Lower leg skin (tissue), 4 donors: ENCODE measurements around the gene DGKA. TPM values are rescaled to one million over a fixed set of nuclear protein-coding genes. Genes with fewer than 3 reads are reported as not detected.

Experiments
- DNase-seq, 2 donors: peaks; one replicate each; pipeline ENCODE4 v3.0.0-alpha.2; 2019; ENCODE audit warnings: low spot score in 2 of 2
- H3K4me3 ChIP-seq: fragments of 200-600 bp; sonication (generic); 2 replicates; pipeline ENCODE4 v1.5.1; 2017; ENCODE audit warnings: mild to moderate bottlenecking, low read depth; ENCODE audit not compliant: poor library complexity, severe bottlenecking
- CTCF ChIP-seq, 3 donors: fragments of 450-650 bp; IDR thresholded peaks; one replicate each; pipeline ENCODE4 v1.5.1; 2016; ENCODE audit warnings: antibody characterized with exemption in 3 of 3, mild to moderate bottlenecking in 3 of 3, moderate library complexity in 2 of 3
- POLR2A ChIP-seq, 2 donors: fragments of 450-650 bp; IDR thresholded peaks; one replicate each; pipeline ENCODE4 v1.6.1; 2016 to 2017; ENCODE audit warnings: antibody characterized with exemption in 2 of 2, mild to moderate bottlenecking in 1 of 2, moderate library complexity in 1 of 2
- WGBS, 2 donors: methylation state at CpG; one replicate each; pipeline ENCODE4 v1.1.5; 2018; 5-methylcytosine and 5-hydroxymethylcytosine counted together
- intact Hi-C: fragments of 100-400 bp; cut with DNase I; formaldehyde crosslinking; loops from one replicate; pipeline ENCODE4 v1.15.0; 2023; ENCODE audit warnings: low total_unique reads
- total RNA-seq, 4 donors: library from RNA; depleted of rRNA; stranded (reverse); fragments of >200 nt; gene quantifications; one replicate each; pipeline ENCODE4 v1.1.0, GENCODE V29; 2016

Gene DGKA
- total RNA-seq, 4 donors from 2014 or later: 139 to 354 (median 176) TPM

GRCh38 chr12:55933799-55934742 lies 3.1 kb downstream of the DGKA start:
- no peak overlapping the region for H3K4me3 ChIP-seq
- intact Hi-C loops: no loop called here
- 77 to 89% methylated on average over 1 of the region's 1 CpG for WGBS, 2 donors
- peak in 1 of 2 donors; percentile 1 for DNase-seq
- TF ChIP-seq CTCF (IDR thresholded peaks at IDR 0.05) (no peak), POLR2A (IDR thresholded peaks at IDR 0.05) (no peak)

GRCh38 chr12:55934773-55935172 lies 3.8 kb downstream of the DGKA start:
- DNase-seq: no peak
- 75 to 78% methylated on average over 1 of the region's 1 CpG for WGBS, 2 donors
- intact Hi-C loops: no loop called here
- no peak for TF ChIP-seq POLR2A (IDR thresholded peaks at IDR 0.05)
- no peak for TF ChIP-seq CTCF (IDR thresholded peaks at IDR 0.05)
- H3K4me3 ChIP-seq: no peak overlapping the region

GRCh38 chr12:55935738-55936151 lies 4.8 kb downstream of the DGKA start:
- peak in 1 of 2 donors; percentile 87 for DNase-seq
- TF ChIP-seq CTCF (IDR thresholded peaks at IDR 0.05) (no peak), POLR2A (IDR thresholded peaks at IDR 0.05) (no peak)
- H3K4me3 ChIP-seq: no peak overlapping the region
- WGBS, 2 donors: 24 to 47% methylated on average over 26 of the region's 26 CpGs
- intact Hi-C loops: no loop called here

GRCh38 chr12:55937981-55938380 lies 7.0 kb downstream of the DGKA start:
- TF ChIP-seq POLR2A (IDR thresholded peaks at IDR 0.05) (no peak), CTCF (IDR thresholded peaks at IDR 0.05) (no peak)
- no peak overlapping the region for H3K4me3 ChIP-seq
- intact Hi-C loops: no loop called here
- WGBS, 2 donors: 72 to 87% methylated on average over 2 of the region's 2 CpGs
- DNase-seq: peak in 1 of 2 donors; percentile 12

DNA sequence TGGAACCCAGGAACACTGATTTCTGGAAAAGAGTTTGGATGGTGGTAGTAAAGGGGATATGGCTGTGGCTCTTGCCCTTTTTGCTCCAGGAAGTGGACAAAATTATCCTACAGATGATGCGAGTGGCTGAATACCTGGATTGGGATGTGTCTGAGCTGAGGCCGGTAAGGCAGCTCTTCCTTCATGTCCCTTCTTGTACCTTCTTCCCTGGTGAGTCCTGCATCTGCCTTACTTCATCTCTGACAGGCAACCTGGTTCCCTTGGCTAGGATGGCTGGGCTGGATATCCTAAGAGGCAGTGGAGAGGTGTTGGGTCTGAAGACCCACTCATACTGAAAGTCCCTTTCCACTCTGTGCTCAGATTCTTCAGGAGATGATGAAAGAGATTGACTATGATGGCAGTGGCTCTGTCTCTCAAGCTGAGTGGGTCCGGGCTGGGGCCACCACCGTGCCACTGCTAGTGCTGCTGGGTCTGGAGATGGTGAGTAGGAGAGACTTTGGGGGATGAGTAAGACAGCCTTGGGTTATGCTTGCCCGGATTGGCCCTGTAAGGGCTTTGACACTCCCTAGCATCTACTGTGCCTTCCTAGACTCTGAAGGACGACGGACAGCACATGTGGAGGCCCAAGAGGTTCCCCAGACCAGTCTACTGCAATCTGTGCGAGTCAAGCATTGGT lies 8.0 kb downstream of the DGKA start:
- DNase-seq: no peak
- no peak overlapping the region for H3K4me3 ChIP-seq
- 66 to 74% methylated on average over 8 of the region's 8 CpGs for WGBS, 2 donors
- TF ChIP-seq POLR2A (IDR thresholded peaks at IDR 0.05): no peak
- TF ChIP-seq CTCF (IDR thresholded peaks at IDR 0.05): no peak
- intact Hi-C loops: no loop called here
